GM18868 (cell line): ENCODE measurements around the gene PRR36.
"Not testable (repeated sequence)": the region's sequence is repeated elsewhere in the genome, so short reads cannot be mapped to it uniquely, and the experiment has no call there.

Source experiments
- ATAC-seq: cut with Tn5 transposase; IDR thresholded peaks from one replicate; pipeline ENCODE4 v1.9.1; 2021; ENCODE audit warnings: mild to moderate bottlenecking, moderate library complexity; ENCODE audit not compliant: unreplicated experiment

PRR36 gene

GRCh38 chr19:7860714-7861618 is 13.2 kb downstream of the PRR36 start:
- ATAC-seq: no peak

- no peak for ATAC-seq
Observed at GRCh38 chr19:7859831-7860713, 14.1 kb downstream of the PRR36 start.

GRCh38 chr19:7859087-7859486 is 15.1 kb downstream of the PRR36 start:
- ATAC-seq: not testable (repeated sequence)

GRCh38 chr19:7858109-7858770 is 15.9 kb downstream of the PRR36 start:
- ATAC-seq: no peak

GRCh38 chr19:7857727-7858108 is 16.5 kb downstream of the PRR36 start:
- ATAC-seq: no peak

- no peak for ATAC-seq
Observed at GRCh38 chr19:7856679-7857663, 17.2 kb downstream of the PRR36 start.

GRCh38 chr19:7856109-7856591 is 18.0 kb downstream of the PRR36 start:
- no peak for ATAC-seq

GRCh38 chr19:7855426-7856108 is 18.6 kb downstream of the PRR36 start:
- ATAC-seq: no peak

- ATAC-seq: no peak
Observed at GRCh38 chr19:7853770-7854128, 20.4 kb downstream of the PRR36 start.

GRCh38 chr19:7852851-7853769 is 21.1 kb downstream of the PRR36 start:
- ATAC-seq: no peak

GRCh38 chr19:7851623-7852500 is 22.3 kb downstream of the PRR36 start:
- no peak for ATAC-seq

- no peak for ATAC-seq
Observed at GRCh38 chr19:7850945-7851622, 23.1 kb downstream of the PRR36 start.

- ATAC-seq: no peak
Observed at GRCh38 chr19:7850000-7850813, 24.0 kb downstream of the PRR36 start.

GRCh38 chr19:7849631-7849999 is 24.6 kb downstream of the PRR36 start:
- no peak for ATAC-seq

- ATAC-seq: no peak
Observed at GRCh38 chr19:7848779-7849457, 25.3 kb downstream of the PRR36 start.
